Measurements from ENCODE around the gene TUT7.

Gene TUT7, protein sequence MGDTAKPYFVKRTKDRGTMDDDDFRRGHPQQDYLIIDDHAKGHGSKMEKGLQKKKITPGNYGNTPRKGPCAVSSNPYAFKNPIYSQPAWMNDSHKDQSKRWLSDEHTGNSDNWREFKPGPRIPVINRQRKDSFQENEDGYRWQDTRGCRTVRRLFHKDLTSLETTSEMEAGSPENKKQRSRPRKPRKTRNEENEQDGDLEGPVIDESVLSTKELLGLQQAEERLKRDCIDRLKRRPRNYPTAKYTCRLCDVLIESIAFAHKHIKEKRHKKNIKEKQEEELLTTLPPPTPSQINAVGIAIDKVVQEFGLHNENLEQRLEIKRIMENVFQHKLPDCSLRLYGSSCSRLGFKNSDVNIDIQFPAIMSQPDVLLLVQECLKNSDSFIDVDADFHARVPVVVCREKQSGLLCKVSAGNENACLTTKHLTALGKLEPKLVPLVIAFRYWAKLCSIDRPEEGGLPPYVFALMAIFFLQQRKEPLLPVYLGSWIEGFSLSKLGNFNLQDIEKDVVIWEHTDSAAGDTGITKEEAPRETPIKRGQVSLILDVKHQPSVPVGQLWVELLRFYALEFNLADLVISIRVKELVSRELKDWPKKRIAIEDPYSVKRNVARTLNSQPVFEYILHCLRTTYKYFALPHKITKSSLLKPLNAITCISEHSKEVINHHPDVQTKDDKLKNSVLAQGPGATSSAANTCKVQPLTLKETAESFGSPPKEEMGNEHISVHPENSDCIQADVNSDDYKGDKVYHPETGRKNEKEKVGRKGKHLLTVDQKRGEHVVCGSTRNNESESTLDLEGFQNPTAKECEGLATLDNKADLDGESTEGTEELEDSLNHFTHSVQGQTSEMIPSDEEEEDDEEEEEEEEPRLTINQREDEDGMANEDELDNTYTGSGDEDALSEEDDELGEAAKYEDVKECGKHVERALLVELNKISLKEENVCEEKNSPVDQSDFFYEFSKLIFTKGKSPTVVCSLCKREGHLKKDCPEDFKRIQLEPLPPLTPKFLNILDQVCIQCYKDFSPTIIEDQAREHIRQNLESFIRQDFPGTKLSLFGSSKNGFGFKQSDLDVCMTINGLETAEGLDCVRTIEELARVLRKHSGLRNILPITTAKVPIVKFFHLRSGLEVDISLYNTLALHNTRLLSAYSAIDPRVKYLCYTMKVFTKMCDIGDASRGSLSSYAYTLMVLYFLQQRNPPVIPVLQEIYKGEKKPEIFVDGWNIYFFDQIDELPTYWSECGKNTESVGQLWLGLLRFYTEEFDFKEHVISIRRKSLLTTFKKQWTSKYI (N-terminal part only)

DNA sequence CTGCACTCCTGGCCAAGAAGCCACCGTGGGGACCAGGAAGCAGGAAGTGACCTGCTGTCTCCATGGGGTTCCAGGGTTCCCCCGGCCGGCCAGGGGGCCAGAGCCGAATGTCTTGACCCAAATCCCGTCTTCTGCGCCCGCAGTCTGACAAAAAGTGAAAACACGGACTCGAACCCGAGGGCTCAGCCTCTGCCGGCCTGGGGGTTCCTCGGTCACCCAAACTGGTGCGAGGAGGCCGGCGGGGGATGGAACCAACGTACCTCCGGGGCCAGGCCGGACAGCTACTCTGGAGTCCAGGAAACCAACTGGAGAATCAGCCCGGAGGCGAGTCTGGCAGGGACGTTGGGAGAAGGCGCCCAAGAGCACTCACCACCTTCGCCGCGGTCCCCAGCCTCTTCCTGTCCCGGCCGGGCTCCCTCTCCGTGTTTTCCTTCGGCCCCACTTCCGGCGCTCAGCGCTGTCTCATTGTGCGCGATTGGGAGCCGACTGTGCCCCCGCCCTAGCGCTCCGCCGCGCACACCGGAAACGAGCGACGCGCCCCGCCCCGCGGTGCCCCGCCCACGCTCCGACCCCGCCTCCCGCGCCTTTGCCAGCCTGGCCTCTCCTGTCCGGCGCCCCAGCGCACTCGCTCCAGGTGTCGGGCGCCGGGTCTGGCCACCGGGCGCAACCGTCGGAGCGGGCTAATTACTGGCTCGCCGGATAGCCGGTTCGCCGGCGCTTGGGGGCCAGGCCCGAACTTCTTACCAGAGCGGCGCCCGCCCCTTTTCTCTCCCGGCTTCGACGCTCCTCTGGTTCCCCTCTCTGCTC lies at the start of gene TUT7:
TSS of gene TUT7 (minus strand) at position 400 of the 807 bp plus-strand sequence. CDS start 1,211 bp downstream, outside the sequence.
- TF ChIP-seq TCF12 (IDR thresholded peaks at IDR 0.05; ENCODE audit: low read depth) (no peak; the same call in none of the 2 replicates), CEBPB (IDR thresholded peaks at IDR 0.05) (no peak), YY1 (IDR thresholded peaks at IDR 0.05; ENCODE audit: low read depth) (no peak), TEAD4 (IDR thresholded peaks at IDR 0.05) (peak; percentile 19), NFIC (IDR thresholded peaks at IDR 0.05) (no peak), EGR1 (IDR thresholded peaks at IDR 0.05) (peak; percentile 75), FOXM1 (IDR thresholded peaks at IDR 0.05; ENCODE audit: borderline replicate concordance, low read depth) (no peak), TAF1 (IDR thresholded peaks at IDR 0.05; ENCODE audit: low read depth) (peak; percentile 68), ZBTB7A (IDR thresholded peaks at IDR 0.05; ENCODE audit: low read depth) (no peak)
- TF ChIP-seq, protein P1, sequence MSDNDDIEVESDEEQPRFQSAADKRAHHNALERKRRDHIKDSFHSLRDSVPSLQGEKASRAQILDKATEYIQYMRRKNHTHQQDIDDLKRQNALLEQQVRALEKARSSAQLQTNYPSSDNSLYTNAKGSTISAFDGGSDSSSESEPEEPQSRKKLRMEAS (IDR thresholded peaks at IDR 0.05): peak; percentile 73

DNA sequence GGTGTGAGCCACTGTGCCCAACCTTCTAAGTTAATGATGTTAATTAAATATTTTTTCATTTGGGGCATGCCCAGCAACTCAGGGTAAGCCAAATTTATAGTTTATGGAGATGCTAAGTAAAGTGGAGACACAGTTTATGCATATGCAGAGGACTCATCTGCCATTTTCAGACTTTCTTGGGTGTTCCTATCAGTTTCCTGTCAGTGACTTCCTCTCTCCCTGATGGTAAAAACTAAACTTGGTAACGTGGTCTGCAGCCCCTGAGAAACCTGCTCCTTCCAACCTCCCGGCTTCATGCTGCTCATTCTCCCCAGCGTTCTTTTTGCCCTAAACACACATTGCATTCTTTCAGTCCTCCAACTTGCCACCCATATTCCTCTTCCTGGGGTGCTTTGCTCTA lies 48.4 kb upstream of the TUT7 start:
- TF ChIP-seq ZBTB7A (IDR thresholded peaks at IDR 0.05; ENCODE audit: low read depth) (no peak), TAF1 (IDR thresholded peaks at IDR 0.05; ENCODE audit: low read depth) (no peak), TCF12 (IDR thresholded peaks at IDR 0.05; ENCODE audit: low read depth) (no peak), TEAD4 (IDR thresholded peaks at IDR 0.05) (no peak), CEBPB (IDR thresholded peaks at IDR 0.05) (no peak), EP300 (IDR thresholded peaks at IDR 0.05; ENCODE audit: borderline replicate concordance) (no peak)
- TF ChIP-seq, protein P2, sequence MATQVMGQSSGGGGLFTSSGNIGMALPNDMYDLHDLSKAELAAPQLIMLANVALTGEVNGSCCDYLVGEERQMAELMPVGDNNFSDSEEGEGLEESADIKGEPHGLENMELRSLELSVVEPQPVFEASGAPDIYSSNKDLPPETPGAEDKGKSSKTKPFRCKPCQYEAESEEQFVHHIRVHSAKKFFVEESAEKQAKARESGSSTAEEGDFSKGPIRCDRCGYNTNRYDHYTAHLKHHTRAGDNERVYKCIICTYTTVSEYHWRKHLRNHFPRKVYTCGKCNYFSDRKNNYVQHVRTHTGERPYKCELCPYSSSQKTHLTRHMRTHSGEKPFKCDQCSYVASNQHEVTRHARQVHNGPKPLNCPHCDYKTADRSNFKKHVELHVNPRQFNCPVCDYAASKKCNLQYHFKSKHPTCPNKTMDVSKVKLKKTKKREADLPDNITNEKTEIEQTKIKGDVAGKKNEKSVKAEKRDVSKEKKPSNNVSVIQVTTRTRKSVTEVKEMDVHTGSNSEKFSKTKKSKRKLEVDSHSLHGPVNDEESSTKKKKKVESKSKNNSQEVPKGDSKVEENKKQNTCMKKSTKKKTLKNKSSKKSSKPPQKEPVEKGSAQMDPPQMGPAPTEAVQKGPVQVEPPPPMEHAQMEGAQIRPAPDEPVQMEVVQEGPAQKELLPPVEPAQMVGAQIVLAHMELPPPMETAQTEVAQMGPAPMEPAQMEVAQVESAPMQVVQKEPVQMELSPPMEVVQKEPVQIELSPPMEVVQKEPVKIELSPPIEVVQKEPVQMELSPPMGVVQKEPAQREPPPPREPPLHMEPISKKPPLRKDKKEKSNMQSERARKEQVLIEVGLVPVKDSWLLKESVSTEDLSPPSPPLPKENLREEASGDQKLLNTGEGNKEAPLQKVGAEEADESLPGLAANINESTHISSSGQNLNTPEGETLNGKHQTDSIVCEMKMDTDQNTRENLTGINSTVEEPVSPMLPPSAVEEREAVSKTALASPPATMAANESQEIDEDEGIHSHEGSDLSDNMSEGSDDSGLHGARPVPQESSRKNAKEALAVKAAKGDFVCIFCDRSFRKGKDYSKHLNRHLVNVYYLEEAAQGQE (IDR thresholded peaks at IDR 0.05; ENCODE audit: low read depth): no peak
- TF ChIP-seq, protein P1 (IDR thresholded peaks at IDR 0.05): no peak

DNA sequence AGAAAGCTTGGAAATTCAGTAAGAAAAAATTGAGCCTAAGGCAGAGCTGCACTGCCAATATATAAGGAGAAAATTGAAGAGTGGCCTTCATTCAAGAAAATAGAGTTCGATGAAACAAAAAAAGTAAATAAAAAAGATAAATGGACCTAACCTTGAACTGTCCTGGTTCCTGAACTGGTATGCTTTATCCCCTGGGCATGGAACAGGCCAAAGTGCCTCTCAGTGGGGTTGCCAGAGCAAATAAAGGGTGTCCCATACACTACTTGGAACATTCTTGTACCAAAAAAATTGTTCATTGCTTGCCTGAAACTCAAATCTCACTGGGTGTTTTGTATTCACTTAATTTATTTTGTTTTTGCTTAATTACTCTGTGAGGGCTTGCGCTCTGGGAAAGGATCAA lies 42.2 kb upstream of the TUT7 start:
- TF ChIP-seq, protein P2 (IDR thresholded peaks at IDR 0.05; ENCODE audit: low read depth): no peak
- TF ChIP-seq RAD21 (IDR thresholded peaks at IDR 0.05; ENCODE audit: low read depth): no peak
- no peak for TF ChIP-seq CEBPB (IDR thresholded peaks at IDR 0.05)
- no peak for TF ChIP-seq TCF12 (IDR thresholded peaks at IDR 0.05; ENCODE audit: low read depth)
- TF ChIP-seq EGR1 (IDR thresholded peaks at IDR 0.05): no peak
- no peak for TF ChIP-seq CREB1 (IDR thresholded peaks at IDR 0.05; ENCODE audit: low read depth)
- no peak for TF ChIP-seq EP300 (IDR thresholded peaks at IDR 0.05; ENCODE audit: borderline replicate concordance)
- TF ChIP-seq, protein P1 (IDR thresholded peaks at IDR 0.05): no peak
- TF ChIP-seq ZBTB7A (IDR thresholded peaks at IDR 0.05; ENCODE audit: low read depth): no peak
- no peak for TF ChIP-seq NFIC (IDR thresholded peaks at IDR 0.05)
- TF ChIP-seq FOXM1 (IDR thresholded peaks at IDR 0.05; ENCODE audit: borderline replicate concordance, low read depth): no peak

DNA sequence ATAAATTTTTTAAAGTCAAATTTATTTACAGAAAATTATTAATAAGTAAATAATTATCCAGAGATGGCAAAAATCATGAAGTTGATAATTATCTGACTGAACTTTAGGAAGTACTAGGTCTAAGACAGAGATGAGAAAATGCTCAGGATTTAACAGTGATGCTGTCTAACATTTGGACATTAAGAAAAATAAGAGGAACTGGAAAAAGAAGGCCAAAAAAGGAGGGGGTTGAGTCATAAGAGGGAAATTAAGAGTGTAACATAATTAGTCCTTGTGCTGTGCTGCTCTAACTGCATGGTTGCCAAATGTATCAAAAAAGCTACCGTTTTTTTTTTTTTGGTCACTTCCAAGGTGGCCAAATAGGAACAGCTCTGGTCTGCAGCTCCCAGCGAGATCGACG lies 35.4 kb upstream of the TUT7 start:
- no peak for TF ChIP-seq EGR1 (IDR thresholded peaks at IDR 0.05)
- no peak for TF ChIP-seq YY1 (IDR thresholded peaks at IDR 0.05; ENCODE audit: low read depth)
- no peak for TF ChIP-seq TEAD4 (IDR thresholded peaks at IDR 0.05)
- TF ChIP-seq, protein P3, sequence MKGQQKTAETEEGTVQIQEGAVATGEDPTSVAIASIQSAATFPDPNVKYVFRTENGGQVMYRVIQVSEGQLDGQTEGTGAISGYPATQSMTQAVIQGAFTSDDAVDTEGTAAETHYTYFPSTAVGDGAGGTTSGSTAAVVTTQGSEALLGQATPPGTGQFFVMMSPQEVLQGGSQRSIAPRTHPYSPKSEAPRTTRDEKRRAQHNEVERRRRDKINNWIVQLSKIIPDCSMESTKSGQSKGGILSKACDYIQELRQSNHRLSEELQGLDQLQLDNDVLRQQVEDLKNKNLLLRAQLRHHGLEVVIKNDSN (IDR thresholded peaks at IDR 0.05): no peak
- TF ChIP-seq TCF12 (IDR thresholded peaks at IDR 0.05; ENCODE audit: low read depth): no peak
- no peak for TF ChIP-seq CREB1 (IDR thresholded peaks at IDR 0.05; ENCODE audit: low read depth)
- TF ChIP-seq NFIC (IDR thresholded peaks at IDR 0.05): no peak
- no peak for TF ChIP-seq ZBTB7A (IDR thresholded peaks at IDR 0.05; ENCODE audit: low read depth)
- TF ChIP-seq RAD21 (IDR thresholded peaks at IDR 0.05; ENCODE audit: low read depth): no peak
- no peak for TF ChIP-seq FOXM1 (IDR thresholded peaks at IDR 0.05; ENCODE audit: borderline replicate concordance, low read depth)
- TF ChIP-seq, protein P1 (IDR thresholded peaks at IDR 0.05): no peak
- TF ChIP-seq, protein P2 (IDR thresholded peaks at IDR 0.05; ENCODE audit: low read depth): no peak
- no peak for TF ChIP-seq EP300 (IDR thresholded peaks at IDR 0.05; ENCODE audit: borderline replicate concordance)
- TF ChIP-seq CEBPB (IDR thresholded peaks at IDR 0.05): no peak
- no peak for TF ChIP-seq TAF1 (IDR thresholded peaks at IDR 0.05; ENCODE audit: low read depth)
